H54 (cell line): ENCODE data around the gene UBN1.
"Not testable (repeated sequence)": the region's sequence is repeated elsewhere in the genome, so short reads cannot be mapped to it uniquely, and the experiment has no call there.

Experiments
- DNase-seq: peaks from one replicate; pipeline ENCODE4 v3.0.0; 2011; ENCODE audit warnings: low spot score, mixed read lengths; ENCODE audit not compliant: insufficient read length
- FAIRE-seq: peaks from 3 replicates; lab custom pipeline; 2011; peaks lifted over from hg19 to GRCh38; lab: Jason Lieb, UNC
- POLR2A ChIP-seq: IDR thresholded peaks from 2 replicates; pipeline ENCODE4 v1.6.1; 2011; ENCODE audit warnings: low read depth, mild to moderate bottlenecking, low read length

Gene UBN1

DNA sequence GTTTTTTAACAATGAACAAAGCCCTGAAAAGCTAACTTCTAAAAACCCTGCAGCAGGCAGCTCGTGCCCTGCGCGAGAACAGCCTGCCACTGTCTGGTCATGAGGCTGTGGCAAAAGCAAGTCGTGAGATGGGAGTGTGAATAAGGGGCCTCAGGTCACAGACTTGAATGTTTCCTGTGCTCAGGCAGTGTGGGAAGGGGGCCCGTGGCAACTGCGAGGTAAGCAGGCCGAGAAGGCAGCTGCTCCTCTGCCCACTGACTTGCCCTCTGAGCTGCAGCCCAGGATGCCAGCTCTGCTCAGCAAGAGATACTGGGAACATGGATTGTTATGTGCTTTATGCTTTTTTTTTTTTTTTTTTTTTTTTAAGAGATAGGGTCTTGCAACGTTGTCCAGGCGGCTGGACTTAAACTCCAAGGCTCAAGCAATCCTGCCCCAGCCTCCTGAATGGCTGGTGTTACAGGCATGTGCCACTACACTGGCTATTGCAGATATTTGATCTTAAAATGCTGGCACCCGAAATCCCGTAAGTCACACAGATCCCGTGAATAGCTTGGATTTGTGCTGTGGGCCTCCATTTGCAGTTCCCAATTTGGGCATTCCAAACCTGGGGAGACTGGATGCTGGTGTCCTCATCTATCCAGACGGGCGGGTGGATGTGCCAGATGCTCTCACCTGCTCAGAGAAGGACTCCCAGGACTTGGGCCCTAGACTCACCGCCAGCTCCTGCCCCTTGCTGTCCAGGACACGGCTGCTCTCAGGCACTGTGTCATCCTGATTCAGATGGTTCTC is 44.0 kb downstream of the UBN1 start:
- DNase-seq, result no peak
- no peak for TF ChIP-seq POLR2A

DNA sequence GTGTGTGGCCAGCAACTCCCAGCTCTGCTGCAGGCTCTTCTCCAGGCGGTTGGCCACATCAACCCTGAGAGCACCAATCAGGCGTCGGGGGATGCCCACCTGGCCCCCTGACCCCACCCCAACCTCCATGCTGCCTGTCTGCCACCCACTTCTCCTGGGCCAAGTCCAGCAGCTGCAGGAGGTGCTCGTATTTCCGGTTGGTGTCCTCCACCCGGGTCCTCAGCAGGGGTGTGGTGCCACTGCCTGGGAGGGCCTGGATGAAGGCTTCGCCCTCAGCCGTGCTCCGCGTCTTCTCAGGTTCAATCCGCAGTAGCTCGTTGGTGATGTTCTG is 44.6 kb downstream of the UBN1 start:
- no peak for TF ChIP-seq POLR2A
- no peak for DNase-seq
- FAIRE-seq, result no peak

More for the DNA sequence above, 44.0 kb downstream of the UBN1 start:
- no peak for FAIRE-seq

DNA sequence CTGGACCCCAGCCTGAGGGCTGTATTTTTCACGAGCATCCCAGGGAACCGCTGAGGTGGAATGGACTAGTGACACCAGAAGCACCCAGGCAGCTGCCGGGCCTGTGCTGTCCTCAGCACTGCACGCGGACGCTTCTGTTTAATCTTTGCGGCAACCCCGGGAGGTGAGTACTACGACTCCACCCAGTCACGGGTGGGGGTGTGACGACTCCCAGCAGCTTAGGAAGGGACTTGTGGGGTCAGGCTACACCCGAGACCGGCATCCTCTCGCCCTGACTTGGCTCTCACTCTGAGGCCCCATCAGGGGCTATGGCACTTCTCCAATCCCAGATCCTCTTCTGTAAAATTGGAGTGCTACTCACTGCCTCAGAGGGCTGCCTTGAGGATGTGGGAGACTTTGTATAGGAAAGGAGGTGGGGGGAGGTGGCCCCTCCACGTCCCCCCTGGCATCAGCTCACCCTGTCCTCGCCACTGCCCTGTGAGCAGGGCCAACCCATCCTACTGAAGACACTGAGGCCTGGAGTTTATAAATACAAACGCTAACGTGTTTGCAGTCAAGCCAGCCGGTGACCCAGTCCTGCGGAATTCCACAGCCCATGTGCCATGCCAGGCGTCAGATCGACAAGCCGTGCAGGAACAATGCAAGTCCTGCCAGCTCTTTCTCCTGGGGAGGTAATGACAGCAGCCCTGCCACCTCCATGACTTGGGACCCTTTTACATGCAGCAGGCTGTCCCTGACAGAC is 45.3 kb downstream of the UBN1 start:
- no peak for FAIRE-seq
- TF ChIP-seq POLR2A, result no peak
- DNase-seq, result no peak

DNA sequence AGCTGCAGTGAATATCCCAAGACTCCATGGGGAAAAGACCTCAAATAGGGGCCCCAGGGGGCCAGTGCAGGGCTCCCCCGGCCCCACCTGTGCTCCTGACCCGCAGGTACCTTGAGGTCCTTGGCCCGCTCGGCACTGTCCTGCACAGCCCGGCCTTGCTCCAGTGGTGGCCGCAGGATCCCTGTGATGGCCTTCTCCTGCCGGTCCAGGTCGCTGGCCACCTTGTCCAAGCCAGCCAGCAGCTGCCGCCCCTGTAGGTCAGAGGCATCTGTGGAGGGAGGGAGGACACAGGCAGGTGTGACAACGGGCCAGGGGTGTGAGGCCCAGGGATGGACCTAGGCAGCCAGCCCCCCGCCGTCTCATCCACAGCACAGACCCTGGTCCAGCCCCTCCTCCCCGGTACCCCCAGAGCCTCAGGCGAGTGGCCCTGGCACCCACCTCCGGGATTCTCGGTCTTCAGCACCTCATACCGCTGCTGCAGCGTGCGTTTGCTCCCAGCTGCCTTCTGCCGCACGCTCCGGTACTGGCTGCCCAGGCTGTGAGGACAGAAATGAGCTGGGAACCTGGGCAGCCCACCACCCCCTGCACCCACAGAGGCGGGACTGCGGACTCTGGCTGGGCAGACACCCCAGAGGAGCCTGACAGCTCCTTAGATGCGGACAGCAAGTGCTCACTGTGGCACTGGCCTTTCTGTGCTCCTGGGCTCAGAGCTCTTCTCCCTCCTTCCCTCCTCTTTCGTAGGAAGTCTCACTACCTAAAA is 46.0 kb downstream of the UBN1 start:
- DNase-seq (no peak), FAIRE-seq (no peak)
- TF ChIP-seq POLR2A, result no peak

DNA sequence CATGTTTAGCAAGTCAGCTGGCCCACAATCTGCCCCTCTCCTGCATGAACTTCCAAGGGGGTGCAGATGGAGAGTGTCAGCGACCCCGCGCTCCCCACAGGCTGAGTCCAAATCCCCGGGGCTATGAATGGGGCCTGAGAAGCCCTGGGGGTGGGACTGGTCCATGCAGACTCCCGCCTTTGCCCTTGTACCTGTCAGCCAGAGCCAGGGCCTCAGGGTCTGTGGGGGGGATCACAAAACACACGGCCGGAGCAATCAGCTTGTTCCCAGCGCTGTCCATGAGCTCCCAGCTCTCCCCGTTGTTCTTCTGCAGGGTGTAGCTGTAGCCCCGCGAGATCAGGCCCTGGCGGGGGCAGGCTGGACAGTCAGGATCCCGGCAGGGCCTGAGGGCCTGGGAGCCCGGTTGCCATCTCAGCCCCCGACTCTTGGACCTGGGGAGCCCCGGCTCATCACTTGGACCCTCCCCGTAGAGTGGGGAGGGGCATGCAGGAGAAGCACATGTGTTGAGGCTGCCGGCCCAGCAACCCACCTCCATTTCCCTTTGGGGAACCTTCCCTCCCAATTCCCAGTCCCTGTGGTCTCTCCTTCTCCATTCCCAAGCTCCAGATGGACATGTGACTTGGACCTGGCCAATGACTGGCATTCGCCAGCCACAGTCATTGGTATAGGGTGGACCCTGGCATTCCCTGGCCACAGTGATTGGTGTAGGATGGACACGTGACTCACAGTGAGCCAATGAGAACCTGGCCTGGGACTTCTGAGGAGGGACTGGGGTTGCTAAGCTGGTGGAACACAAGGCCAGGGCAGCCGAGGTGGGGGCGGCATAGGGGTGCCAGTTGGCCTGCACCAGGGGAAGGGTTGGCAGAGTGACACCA is 47.2 kb downstream of the UBN1 start:
- no peak for TF ChIP-seq POLR2A
- FAIRE-seq, result no peak
- DNase-seq, result no peak

DNA sequence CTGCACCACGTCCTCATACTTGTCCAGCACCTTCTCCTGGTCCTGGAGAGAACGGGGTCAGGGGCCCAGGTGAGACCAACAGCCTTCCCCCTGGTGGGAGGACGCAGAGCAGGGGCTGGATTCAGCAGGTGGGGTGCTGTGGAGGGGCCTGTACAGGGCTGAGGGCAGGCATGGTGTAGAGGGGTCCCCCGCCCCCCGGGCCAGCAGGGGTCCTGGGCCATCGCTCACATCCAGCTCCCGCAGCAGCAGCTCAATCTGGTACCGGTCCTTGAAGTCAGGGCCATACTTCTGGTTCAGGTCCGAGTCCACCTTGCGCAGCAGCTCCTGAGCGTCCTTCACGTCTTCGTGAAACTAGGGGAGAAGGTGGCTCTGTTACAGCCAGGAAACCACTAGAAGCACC is 48.1 kb downstream of the UBN1 start:
- DNase-seq (no peak), FAIRE-seq (no peak)
- TF ChIP-seq POLR2A, result no peak

DNA sequence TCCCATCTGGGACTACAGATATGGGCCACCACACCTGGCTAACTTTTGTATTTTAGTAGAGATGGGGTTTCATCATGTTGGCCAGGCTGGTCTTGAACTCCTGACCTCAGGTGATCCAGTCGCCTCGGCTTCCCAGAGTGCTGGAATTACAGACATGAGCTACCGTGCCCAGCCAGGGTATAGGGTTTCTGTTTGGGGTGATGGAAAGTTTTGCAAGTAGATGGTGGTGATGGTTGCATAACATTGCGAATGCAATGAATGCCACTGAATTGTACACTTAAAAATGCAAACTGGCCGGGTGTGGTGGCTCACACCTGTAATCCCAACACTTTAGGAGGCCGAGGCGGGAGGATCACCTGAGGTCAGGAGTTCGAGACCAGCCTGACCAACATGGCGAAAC is 49.5 kb downstream of the UBN1 start:
- FAIRE-seq, DNase-seq: not testable (repeated sequence)

DNA sequence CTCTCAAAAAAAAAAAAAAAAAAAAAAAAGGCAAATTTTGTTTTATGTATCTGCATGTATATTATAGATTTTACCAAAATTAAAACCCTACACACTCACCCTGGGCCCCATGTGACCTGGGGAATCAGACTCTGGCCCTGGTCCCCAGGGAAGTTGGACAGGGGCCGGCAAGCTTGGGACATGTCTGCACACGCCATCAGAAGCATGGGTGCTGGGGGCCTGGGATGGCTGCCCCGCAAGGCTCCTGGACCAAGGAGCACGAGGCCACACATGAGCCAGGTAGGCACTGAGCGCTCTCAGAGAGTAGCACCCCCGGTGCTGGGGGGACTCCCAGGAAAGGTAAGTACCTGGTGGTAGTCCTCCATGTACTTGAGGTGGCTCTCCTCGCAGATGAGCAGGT is 50.0 kb downstream of the UBN1 start:
- no peak for TF ChIP-seq POLR2A
- FAIRE-seq, result no peak

DNA sequence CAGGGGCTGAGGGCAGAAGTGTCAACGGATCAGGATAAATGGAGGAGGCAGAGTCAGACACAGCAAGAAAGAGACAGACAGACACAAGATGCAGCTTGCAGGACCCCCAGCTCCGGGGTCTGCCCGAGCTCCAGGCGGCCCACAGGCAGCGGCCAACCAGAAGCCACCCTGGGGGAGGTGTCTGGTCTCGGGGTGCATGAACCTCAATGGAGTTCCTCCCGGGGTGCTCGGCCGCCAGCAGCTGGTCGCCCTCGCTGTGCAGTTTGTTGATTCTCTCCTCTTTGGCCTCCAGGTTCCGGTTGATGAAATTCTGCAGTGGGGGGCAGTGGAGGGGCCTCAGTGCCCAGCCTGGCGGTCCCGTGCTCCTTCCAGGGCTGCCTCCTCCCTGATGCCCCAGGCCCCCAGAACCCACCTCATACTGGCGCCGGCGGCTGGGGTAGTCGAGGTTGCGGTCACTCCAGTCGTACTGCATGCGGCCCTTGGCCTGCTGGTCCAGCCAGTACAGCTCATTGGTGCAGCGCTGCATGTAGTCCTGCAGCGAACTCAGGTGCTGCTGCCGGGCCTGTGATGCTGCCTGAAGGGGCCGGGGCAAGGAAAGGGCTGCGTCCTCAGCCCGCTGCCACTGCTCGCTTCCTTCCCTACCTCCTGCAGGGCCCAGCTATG is 51.7 kb downstream of the UBN1 start:
- TF ChIP-seq POLR2A, result no peak
- DNase-seq (no peak), FAIRE-seq (no peak)

More for the DNA sequence above, 50.0 kb downstream of the UBN1 start:
- no peak for DNase-seq

DNA sequence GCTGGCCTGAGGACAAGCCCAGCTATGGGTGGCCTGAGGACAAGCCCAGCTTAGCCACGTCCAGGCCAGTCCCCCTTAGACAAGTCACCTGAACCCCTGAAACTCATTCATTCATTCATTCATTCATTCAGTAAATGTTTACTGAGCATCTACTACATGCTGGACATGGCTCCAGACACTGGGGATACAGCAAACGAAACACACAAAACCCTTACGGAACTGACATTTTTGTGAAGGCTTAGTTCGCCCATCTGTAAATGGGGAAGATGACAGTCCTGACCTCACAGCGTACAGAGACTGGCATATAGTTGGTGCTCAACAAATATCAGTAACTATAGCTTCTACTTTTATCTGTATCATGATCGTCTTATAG is 52.2 kb downstream of the UBN1 start:
- no peak for TF ChIP-seq POLR2A
- no peak for DNase-seq
- no peak for FAIRE-seq

DNA sequence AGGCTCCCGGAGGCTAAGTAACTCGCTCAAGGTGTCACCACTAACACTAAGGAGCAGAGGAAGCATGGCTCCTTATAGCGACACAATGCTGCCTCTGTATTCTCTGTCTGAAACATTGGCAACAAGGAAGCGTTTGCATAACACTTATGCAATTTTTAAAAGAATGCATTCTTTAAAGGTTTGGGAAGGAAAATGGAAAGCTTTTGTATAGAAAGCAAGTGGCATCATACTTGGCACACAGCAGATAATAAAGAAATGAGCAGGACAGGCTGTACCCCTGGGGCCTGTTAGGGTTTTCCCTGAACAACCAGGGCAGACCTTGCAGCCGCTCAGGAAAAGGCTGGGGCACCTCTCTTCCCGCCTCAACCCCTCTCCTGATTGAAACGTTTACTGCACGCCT is 52.8 kb downstream of the UBN1 start:
- no peak for FAIRE-seq
- no peak for DNase-seq
- TF ChIP-seq POLR2A, result no peak

DNA sequence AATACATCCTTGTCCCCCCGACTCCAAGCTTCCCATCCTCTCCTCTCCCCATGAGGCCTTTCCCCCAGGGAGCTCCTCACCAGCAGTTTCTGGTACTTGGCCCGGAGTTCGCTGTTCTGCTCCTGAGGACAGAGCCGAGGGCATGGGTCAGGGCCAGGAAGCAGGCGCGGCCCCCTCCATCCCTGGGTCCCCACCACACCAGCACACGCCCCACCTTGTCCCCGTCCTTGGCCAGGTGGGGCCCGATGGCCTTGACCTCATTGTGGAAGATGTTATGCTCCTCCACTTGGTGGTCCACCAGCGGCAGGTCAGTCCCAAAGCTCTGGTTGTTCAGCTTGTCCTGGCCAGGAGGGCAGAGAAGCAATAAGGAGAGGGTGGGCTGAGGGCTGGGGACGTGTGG is 53.5 kb downstream of the UBN1 start:
- DNase-seq, result no peak
- no peak for FAIRE-seq
- no peak for TF ChIP-seq POLR2A

DNA sequence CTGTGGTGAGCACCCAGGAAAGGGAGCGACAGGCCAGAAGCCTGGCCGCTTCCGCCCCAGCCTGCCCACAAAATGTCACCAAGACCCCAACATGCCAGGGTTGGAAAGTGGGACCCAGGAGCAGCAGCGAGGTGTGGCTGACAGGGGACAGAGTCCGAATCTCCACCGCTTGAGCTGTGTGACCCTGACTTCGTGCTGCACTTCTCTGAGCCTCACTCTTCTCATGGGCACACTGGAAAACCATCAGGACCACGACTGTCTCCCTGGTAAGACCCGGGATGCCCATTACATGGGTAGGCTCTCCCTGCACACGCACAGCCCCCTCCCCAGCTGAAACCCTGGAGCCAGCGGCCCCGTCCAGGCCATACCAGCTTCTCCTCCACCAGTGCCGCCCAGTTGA is 54.8 kb downstream of the UBN1 start:
- FAIRE-seq, result no peak
- no peak for DNase-seq
- no peak for TF ChIP-seq POLR2A
